HepG2 (cell line): ENCODE data around the gene IFIT1B. TPM values are rescaled to one million over a fixed set of nuclear protein-coding genes. Genes with fewer than 3 reads are reported as not detected.

Experiments used
- ARNT2 ChIP-seq: sonication (generic); formaldehyde crosslinking; IDR thresholded peaks from 2 replicates; pipeline ENCODE4 v1.8.0; 2022; ENCODE audit warnings: mild to moderate bottlenecking, low read depth, missing genetic modification reagents, moderate library complexity
- ESRRA ChIP-seq: sonication (generic); formaldehyde crosslinking; IDR thresholded peaks from 2 replicates; pipeline ENCODE4 v1.5.1; 2020; ENCODE audit warnings: mild to moderate bottlenecking, low read depth, missing genetic modification reagents
- GTF3A ChIP-seq: sonication (generic); formaldehyde crosslinking; conservative IDR thresholded peaks from 2 replicates; pipeline ENCODE4 v1.4.0; 2020; ENCODE audit warnings: mild to moderate bottlenecking, missing genetic modification reagents
- MIER3 ChIP-seq: IDR thresholded peaks from 2 replicates; pipeline ENCODE4 v1.6.1; 2016; ENCODE audit warnings: missing compliant biosample characterization, borderline replicate concordance
- NR1H2 ChIP-seq: sonication (generic); formaldehyde crosslinking; IDR thresholded peaks from 2 replicates; pipeline ENCODE4 v1.8.1; 2022; ENCODE audit warnings: low read depth, missing genetic modification reagents, borderline replicate concordance
- PHF21A ChIP-seq: sonication (generic); formaldehyde crosslinking; IDR thresholded peaks from 2 replicates; pipeline ENCODE4 v1.5.0; 2020; ENCODE audit warnings: mild to moderate bottlenecking, missing genetic modification reagents
- RCOR2 ChIP-seq: IDR thresholded peaks from 2 replicates; pipeline ENCODE4 v1.6.1; 2016; ENCODE audit warnings: missing biosample characterization, missing genetic modification reagents
- SPEN ChIP-seq: sonication (generic); formaldehyde crosslinking; IDR thresholded peaks from 2 replicates; pipeline ENCODE4 v1.5.1; 2020; ENCODE audit warnings: low read depth, mild to moderate bottlenecking, missing genetic modification reagents
- ZFP36 ChIP-seq: fragments of 150-350 bp; IDR thresholded peaks from 2 replicates; pipeline ENCODE4 v1.6.1; 2018; ENCODE audit warnings: borderline replicate concordance, low read length, low read depth; ENCODE audit not compliant: partially characterized antibody
- ZNF33A ChIP-seq: sonication (generic); formaldehyde crosslinking; IDR thresholded peaks from 2 replicates; pipeline ENCODE4 v1.5.1; 2020; ENCODE audit warnings: missing genetic modification reagents, mild to moderate bottlenecking, moderate library complexity, borderline replicate concordance
- ZNF552 ChIP-seq: sonication (generic); formaldehyde crosslinking; IDR thresholded peaks from 2 replicates; pipeline ENCODE4 v1.9.0; 2022; ENCODE audit warnings: missing genetic modification reagents, mild to moderate bottlenecking, borderline replicate concordance
- polyA plus RNA-seq, 8 experiments: library from polyadenylated mRNA; depleted of rRNA in 3 of 8; stranded (reverse) in 7 of 8; unstranded in 1 of 8; fragments of >200 nt; fragmentation: Illumina TruSeq in 4 of 8; extraction: Trizol in 4 of 8; gene quantifications; 2 replicates each; pipeline versions ENCODE4 v1.2.1 to v1.2.3, GENCODE V29; 2011 to 2016; ENCODE audit warnings: low read depth in 4 of 8, missing spikeins in 1 of 8, mixed read lengths in 1 of 8; ENCODE audit not compliant: insufficient read depth in 1 of 8
- total RNA-seq, 5 experiments: library from RNA; depleted of rRNA; stranded (reverse); fragments of >200 nt; fragmentation: Illumina TruSeq; extraction: Trizol; gene quantifications; 2 replicates each; pipeline ENCODE4 v1.2.3, GENCODE V29; 2016; ENCODE audit warnings: low read depth in 1 of 5
- TF ChIP-seq, protein P1 (sequence below): sonication (generic); formaldehyde crosslinking; IDR thresholded peaks from 2 replicates; pipeline ENCODE4 v1.4.0; 2020; ENCODE audit warnings: missing genetic modification reagents, mild to moderate bottlenecking, borderline replicate concordance
- TF ChIP-seq, protein P2 (sequence below): sonication (generic); formaldehyde crosslinking; IDR thresholded peaks from 2 replicates; pipeline ENCODE4 v1.4.0; 2020; ENCODE audit warnings: missing genetic modification reagents, borderline replicate concordance
- TF ChIP-seq, protein P3 (sequence below): IDR thresholded peaks from 2 replicates; pipeline ENCODE4 v1.6.1; 2016; ENCODE audit warnings: missing compliant biosample characterization, missing genetic modification reagents, borderline replicate concordance
- TF ChIP-seq, protein P4 (sequence below): sonication (generic); formaldehyde crosslinking; IDR thresholded peaks from 2 replicates; pipeline ENCODE4 v1.4.0; 2020; ENCODE audit warnings: missing genetic modification reagents
- TF ChIP-seq, protein P5 (sequence below): IDR thresholded peaks from 2 replicates; pipeline ENCODE4 v1.6.1; 2018; ENCODE audit warnings: missing genetic modification reagents

IFIT1B gene
- total and polyA plus RNA-seq, 2 of the 13 experiments (the other 11 are each of a cell fraction or from before 2014, with no cell fraction given), result not detected

DNA sequence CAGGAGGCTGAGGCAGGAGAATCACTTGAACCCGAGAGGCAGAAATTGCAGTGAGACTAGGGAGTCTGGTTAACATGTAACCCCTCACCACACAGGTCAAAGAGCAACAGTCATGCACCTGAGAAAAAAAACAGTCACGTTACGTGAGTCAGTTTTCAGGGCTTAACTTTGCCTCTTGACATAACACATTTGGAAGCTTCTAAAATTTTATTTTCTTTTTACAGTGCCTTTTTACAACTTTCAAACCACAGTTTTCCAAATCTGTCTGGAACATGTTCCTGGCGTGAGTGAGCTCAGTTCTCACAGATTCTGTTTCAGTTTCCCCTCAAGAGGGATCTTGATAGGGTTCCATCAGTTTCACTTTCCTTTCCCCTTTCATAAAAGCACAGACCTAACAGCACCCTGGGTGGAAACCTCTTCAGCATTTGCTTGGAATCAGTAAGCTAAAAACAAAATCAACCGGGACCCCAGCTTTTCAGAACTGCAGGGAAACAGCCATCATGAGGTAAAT lies 45.7 kb upstream of the IFIT1B start (continued):
- TF ChIP-seq, protein P1, sequence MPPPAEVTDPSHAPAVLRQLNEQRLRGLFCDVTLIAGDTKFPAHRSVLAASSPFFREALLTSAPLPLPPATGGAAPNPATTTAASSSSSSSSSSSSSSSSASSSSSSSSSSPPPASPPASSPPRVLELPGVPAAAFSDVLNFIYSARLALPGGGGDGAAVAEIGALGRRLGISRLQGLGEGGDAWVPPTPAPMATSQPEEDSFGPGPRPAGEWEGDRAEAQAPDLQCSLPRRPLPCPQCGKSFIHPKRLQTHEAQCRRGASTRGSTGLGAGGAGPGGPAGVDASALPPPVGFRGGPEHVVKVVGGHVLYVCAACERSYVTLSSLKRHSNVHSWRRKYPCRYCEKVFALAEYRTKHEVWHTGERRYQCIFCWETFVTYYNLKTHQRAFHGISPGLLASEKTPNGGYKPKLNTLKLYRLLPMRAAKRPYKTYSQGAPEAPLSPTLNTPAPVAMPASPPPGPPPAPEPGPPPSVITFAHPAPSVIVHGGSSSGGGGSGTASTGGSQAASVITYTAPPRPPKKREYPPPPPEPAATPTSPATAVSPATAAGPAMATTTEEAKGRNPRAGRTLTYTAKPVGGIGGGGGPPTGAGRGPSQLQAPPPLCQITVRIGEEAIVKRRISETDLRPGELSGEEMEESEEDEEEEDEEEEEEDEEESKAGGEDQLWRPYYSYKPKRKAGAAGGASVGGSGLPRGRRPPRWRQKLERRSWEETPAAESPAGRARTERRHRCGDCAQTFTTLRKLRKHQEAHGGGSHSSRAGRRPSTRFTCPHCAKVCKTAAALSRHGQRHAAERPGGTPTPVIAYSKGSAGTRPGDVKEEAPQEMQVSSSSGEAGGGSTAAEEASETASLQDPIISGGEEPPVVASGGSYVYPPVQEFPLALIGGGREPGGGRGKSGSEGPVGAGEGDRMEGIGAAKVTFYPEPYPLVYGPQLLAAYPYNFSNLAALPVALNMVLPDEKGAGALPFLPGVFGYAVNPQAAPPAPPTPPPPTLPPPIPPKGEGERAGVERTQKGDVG (CRISPR knock-in tag), result no peak
- TF ChIP-seq GTF3A, result no peak
- TF ChIP-seq ZFP36, result no peak
- TF ChIP-seq, protein P2, sequence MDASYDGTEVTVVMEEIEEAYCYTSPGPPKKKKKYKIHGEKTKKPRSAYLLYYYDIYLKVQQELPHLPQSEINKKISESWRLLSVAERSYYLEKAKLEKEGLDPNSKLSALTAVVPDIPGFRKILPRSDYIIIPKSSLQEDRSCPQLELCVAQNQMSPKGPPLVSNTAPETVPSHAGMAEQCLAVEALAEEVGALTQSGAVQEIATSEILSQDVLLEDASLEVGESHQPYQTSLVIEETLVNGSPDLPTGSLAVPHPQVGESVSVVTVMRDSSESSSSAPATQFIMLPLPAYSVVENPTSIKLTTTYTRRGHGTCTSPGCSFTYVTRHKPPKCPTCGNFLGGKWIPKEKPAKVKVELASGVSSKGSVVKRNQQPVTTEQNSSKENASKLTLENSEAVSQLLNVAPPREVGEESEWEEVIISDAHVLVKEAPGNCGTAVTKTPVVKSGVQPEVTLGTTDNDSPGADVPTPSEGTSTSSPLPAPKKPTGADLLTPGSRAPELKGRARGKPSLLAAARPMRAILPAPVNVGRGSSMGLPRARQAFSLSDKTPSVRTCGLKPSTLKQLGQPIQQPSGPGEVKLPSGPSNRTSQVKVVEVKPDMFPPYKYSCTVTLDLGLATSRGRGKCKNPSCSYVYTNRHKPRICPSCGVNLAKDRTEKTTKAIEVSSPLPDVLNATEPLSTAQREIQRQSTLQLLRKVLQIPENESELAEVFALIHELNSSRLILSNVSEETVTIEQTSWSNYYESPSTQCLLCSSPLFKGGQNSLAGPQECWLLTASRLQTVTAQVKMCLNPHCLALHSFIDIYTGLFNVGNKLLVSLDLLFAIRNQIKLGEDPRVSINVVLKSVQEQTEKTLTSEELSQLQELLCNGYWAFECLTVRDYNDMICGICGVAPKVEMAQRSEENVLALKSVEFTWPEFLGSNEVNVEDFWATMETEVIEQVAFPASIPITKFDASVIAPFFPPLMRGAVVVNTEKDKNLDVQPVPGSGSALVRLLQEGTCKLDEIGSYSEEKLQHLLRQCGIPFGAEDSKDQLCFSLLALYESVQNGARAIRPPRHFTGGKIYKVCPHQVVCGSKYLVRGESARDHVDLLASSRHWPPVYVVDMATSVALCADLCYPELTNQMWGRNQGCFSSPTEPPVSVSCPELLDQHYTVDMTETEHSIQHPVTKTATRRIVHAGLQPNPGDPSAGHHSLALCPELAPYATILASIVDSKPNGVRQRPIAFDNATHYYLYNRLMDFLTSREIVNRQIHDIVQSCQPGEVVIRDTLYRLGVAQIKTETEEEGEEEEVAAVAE (CRISPR knock-in tag), result no peak
- TF ChIP-seq RCOR2 (CRISPR knock-in tag), result peak; percentile 76
- TF ChIP-seq SPEN (CRISPR knock-in tag), result no peak
- TF ChIP-seq, protein P3, sequence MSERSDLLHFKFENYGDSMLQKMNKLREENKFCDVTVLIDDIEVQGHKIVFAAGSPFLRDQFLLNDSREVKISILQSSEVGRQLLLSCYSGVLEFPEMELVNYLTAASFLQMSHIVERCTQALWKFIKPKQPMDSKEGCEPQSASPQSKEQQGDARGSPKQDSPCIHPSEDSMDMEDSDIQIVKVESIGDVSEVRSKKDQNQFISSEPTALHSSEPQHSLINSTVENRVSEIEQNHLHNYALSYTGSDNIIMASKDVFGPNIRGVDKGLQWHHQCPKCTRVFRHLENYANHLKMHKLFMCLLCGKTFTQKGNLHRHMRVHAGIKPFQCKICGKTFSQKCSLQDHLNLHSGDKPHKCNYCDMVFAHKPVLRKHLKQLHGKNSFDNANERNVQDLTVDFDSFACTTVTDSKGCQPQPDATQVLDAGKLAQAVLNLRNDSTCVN (CRISPR knock-in tag), result no peak
- TF ChIP-seq ARNT2 (CRISPR knock-in tag), result no peak
- TF ChIP-seq, protein P4, sequence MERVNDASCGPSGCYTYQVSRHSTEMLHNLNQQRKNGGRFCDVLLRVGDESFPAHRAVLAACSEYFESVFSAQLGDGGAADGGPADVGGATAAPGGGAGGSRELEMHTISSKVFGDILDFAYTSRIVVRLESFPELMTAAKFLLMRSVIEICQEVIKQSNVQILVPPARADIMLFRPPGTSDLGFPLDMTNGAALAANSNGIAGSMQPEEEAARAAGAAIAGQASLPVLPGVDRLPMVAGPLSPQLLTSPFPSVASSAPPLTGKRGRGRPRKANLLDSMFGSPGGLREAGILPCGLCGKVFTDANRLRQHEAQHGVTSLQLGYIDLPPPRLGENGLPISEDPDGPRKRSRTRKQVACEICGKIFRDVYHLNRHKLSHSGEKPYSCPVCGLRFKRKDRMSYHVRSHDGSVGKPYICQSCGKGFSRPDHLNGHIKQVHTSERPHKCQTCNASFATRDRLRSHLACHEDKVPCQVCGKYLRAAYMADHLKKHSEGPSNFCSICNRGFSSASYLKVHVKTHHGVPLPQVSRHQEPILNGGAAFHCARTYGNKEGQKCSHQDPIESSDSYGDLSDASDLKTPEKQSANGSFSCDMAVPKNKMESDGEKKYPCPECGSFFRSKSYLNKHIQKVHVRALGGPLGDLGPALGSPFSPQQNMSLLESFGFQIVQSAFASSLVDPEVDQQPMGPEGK (CRISPR knock-in tag), result peak; percentile 34; the same call in 1 of the 2 replicates
- no peak for TF ChIP-seq MIER3 (CRISPR knock-in tag)
- TF ChIP-seq ZNF552 (CRISPR knock-in tag), result no peak
- TF ChIP-seq, protein P5, sequence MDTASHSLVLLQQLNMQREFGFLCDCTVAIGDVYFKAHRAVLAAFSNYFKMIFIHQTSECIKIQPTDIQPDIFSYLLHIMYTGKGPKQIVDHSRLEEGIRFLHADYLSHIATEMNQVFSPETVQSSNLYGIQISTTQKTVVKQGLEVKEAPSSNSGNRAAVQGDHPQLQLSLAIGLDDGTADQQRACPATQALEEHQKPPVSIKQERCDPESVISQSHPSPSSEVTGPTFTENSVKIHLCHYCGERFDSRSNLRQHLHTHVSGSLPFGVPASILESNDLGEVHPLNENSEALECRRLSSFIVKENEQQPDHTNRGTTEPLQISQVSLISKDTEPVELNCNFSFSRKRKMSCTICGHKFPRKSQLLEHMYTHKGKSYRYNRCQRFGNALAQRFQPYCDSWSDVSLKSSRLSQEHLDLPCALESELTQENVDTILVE (CRISPR knock-in tag), result no peak
- no peak for TF ChIP-seq ESRRA (CRISPR knock-in tag)
- no peak for TF ChIP-seq ZNF33A (CRISPR knock-in tag)
- 0 out of 2 replicates have a peak, but pooled peaks have one; percentile 21 for TF ChIP-seq PHF21A (CRISPR knock-in tag)
- no peak for TF ChIP-seq NR1H2 (CRISPR knock-in tag)
